HEK293T (cell line): ENCODE results near the gene PRDM8.

ENCODE experiments used
- CTCF ChIA-PET: fragments of 350-600 bp; formaldehyde crosslinking; extraction: SDS; loops from one replicate; lab custom pipeline; 2021; ENCODE audit warnings: antibody characterized with exemption, inconsistent platforms; lab: Yijun Ruan, JAX
- POLR2A ChIA-PET: fragments of 350-600 bp; formaldehyde crosslinking; extraction: SDS; loops from one replicate; lab custom pipeline; 2020; ENCODE audit warnings: antibody characterized with exemption, inconsistent platforms; lab: Yijun Ruan, JAX
- DNase-seq: peaks from one replicate; pipeline ENCODE4 v3.0.0; 2012; ENCODE audit warnings: mixed read lengths; ENCODE audit errors: extremely low spot score
- ARNT ChIP-seq: fragments of 450-650 bp; IDR thresholded peaks from 2 replicates; pipeline ENCODE4 v1.6.1; 2017; ENCODE audit warnings: mild to moderate bottlenecking
- BHLHE40 ChIP-seq: fragments of 450-650 bp; IDR thresholded peaks from 2 replicates; pipeline ENCODE4 v1.6.1; 2016; ENCODE audit warnings: mild to moderate bottlenecking, moderate library complexity, borderline replicate concordance
- CTBP1 ChIP-seq: fragments of 450-650 bp; IDR thresholded peaks from 2 replicates; pipeline ENCODE4 v1.6.1; 2016; ENCODE audit warnings: borderline replicate concordance
- ELF4 ChIP-seq: fragments of 450-650 bp; IDR thresholded peaks from 2 replicates; pipeline ENCODE4 v1.6.1; 2017; ENCODE audit warnings: antibody characterized with exemption
- FOXA1 ChIP-seq: fragments of 450-650 bp; IDR thresholded peaks from 2 replicates; pipeline ENCODE4 v1.6.1; 2016; ENCODE audit warnings: mild to moderate bottlenecking
- FOXK2 ChIP-seq: fragments of 450-650 bp; IDR thresholded peaks from 2 replicates; pipeline ENCODE4 v1.6.1; 2016; ENCODE audit warnings: mild to moderate bottlenecking
- FOXM1 ChIP-seq: fragments of 450-650 bp; IDR thresholded peaks from 2 replicates; pipeline ENCODE4 v1.6.1; 2017; ENCODE audit warnings: mild to moderate bottlenecking, borderline replicate concordance
- HDGF ChIP-seq: fragments of 450-650 bp; IDR thresholded peaks from 2 replicates; pipeline ENCODE4 v1.6.1; 2017; ENCODE audit warnings: antibody characterized with exemption, borderline replicate concordance
- L3MBTL2 ChIP-seq: fragments of 450-650 bp; conservative IDR thresholded peaks from 2 replicates; pipeline ENCODE4 v1.6.1; 2016; ENCODE audit warnings: mild to moderate bottlenecking
- LEF1 ChIP-seq: fragments of 450-650 bp; IDR thresholded peaks from 2 replicates; pipeline ENCODE4 v1.6.1; 2017; ENCODE audit warnings: mild to moderate bottlenecking, borderline replicate concordance
- NFRKB ChIP-seq: fragments of 450-650 bp; IDR thresholded peaks from 2 replicates; pipeline ENCODE4 v1.6.1; 2016; ENCODE audit warnings: mild to moderate bottlenecking, moderate library complexity
- PKNOX1 ChIP-seq: fragments of 450-650 bp; IDR thresholded peaks from 2 replicates; pipeline ENCODE4 v1.6.1; 2016
- SP1 ChIP-seq: fragments of 450-650 bp; IDR thresholded peaks from 2 replicates; pipeline ENCODE4 v1.6.1; 2017
- SUZ12 ChIP-seq: fragments of 450-650 bp; IDR thresholded peaks from 2 replicates; pipeline ENCODE4 v1.6.1; 2016; ENCODE audit warnings: mild to moderate bottlenecking
- TARDBP ChIP-seq: fragments of 450-650 bp; IDR thresholded peaks from 2 replicates; pipeline ENCODE4 v1.6.1; 2016
- ZNF384 ChIP-seq: fragments of 450-650 bp; IDR thresholded peaks from 2 replicates; pipeline ENCODE4 v1.6.1; 2016

The PRDM8 gene

DNA sequence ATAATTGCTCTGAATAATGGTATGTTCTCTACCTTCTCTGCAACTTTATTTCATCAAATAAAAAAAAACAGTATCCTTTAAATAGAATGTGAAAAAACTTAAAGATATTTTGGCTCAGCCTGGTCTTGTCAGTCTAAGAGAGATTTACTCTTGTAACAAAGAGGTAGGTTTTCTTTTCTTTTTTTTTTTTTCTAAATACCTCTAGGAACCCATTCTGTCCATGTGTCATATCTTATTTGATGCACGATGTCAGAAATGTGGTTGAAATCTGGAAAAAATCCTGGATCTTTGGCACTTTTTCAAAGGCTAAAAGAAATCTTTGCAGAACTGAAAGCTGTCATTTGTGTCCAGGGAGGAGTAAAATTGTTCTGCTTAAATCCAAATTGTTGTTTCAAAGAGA, 51.8 kb downstream of the PRDM8 start:
- POLR2A ChIA-PET = no interaction called here

DNA sequence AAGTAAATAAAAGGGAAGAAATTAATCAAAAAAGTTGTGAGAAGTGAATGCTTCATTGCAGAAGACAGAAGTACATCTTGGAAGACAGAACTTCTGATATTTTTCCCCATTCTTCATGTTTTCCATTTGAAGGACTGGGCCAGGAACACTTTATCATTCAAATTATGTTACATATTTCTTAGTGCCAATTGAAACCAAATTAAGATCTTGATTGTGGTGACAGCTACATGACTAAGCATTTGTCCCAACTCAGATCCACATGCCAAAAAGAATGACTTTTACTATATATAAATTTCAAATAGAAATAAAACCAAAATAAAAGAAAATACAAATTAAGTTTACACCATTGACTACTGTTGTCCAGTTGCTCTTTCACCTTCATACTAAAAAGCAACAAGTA, 55.1 kb downstream of the PRDM8 start:
- ChIA-PET CTCF (interaction anchor here (1.0 kb wide), 1 partner anchor 83 kb away, joined by 3 read pairs; the partner anchor contains the start of gene CFAP299), POLR2A (no interaction called here)
- DNase-seq = no peak
- TF ChIP-seq FOXA1 (no peak), PKNOX1 (no peak)

More for the DNA sequence above, 51.8 kb downstream of the PRDM8 start:
- CTCF ChIA-PET = no interaction called here
- no peak for DNase-seq
- TF ChIP-seq ZNF384 = no peak
- TF ChIP-seq SUZ12 = no peak
- no peak for TF ChIP-seq HDGF
- no peak for TF ChIP-seq BHLHE40
- TF ChIP-seq ELF4 = no peak
- TF ChIP-seq NFRKB = no peak
- TF ChIP-seq CTBP1 = no peak
- TF ChIP-seq SP1 = no peak
- no peak for TF ChIP-seq PKNOX1
- no peak for TF ChIP-seq L3MBTL2
- no peak for TF ChIP-seq LEF1
- no peak for TF ChIP-seq TARDBP
- no peak for TF ChIP-seq ARNT
- TF ChIP-seq FOXM1 = no peak

DNA sequence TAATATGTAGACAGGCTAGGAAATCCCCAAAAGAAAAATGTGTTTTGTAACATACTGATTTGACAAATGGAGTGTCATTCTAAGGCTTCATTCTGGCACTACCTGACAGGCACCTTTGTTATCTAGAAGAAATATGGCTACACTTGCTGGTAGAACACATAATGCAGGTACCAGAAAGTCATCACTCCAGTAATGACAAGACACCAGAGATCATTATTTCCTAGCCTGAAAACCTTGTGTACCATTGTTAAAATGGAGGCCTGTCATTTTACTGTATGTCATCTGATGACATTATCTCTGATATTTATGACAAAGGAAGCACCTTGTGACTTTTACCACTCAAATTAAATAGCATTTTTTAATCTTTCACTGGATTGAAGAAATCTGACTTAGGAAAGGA, 55.6 kb downstream of the PRDM8 start:
- no peak for DNase-seq
- POLR2A ChIA-PET = no interaction called here
- CTCF ChIA-PET = no interaction called here
- TF ChIP-seq FOXA1 = no peak
- no peak for TF ChIP-seq FOXM1
- no peak for TF ChIP-seq NFRKB
- TF ChIP-seq SP1 = no peak
- no peak for TF ChIP-seq ZNF384
- TF ChIP-seq L3MBTL2 = no peak
- no peak for TF ChIP-seq ELF4

DNA sequence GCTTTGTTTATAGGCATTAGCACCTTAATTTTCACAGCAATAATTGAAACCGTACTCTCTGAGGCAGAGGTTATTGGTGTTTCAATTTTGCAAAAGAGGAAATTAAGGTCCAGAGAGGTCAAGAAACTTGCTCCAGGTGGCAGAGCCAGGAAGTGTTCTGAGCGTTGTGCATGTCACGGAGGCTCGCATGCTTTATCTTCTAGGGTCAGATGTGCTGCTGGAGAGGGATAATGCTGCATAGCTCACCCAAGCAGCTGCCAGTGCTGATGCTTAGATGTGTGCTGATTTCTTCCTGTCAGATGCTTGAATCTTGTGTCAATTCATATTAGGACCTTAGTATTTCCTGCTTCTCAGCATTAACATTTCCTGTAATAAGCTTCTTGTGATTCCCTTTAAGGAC, 56.2 kb downstream of the PRDM8 start:
- CTCF ChIA-PET = interaction anchor here (0.5 to 0.6 kb wide), 2 partner anchors 12 to 23 kb away, joined by 3 read pairs; no protein-coding TSS in a partner anchor
- DNase-seq = no peak
- POLR2A ChIA-PET = no interaction called here
- no peak for TF ChIP-seq FOXK2
- TF ChIP-seq NFRKB = no peak
- TF ChIP-seq HDGF = no peak
- no peak for TF ChIP-seq CTBP1
- TF ChIP-seq TARDBP = no peak
- TF ChIP-seq ZNF384 = no peak
- no peak for TF ChIP-seq FOXA1
- no peak for TF ChIP-seq SP1
- no peak for TF ChIP-seq PKNOX1
- no peak for TF ChIP-seq LEF1
- no peak for TF ChIP-seq L3MBTL2
- TF ChIP-seq BHLHE40 = no peak
- no peak for TF ChIP-seq FOXM1
- TF ChIP-seq ELF4 = no peak
- TF ChIP-seq ARNT = no peak
- TF ChIP-seq SUZ12 = no peak
